SK-N-MC (cell line): ENCODE measurements around the gene SLF2.

Experiments used
- DNase-seq: peaks from one replicate; pipeline ENCODE4 v3.0.0-alpha.2; 2011; ENCODE audit warnings: low read depth, low spot score
- H3K27ac ChIP-seq: fragments of 200-600 bp; sonication (generic); 2 replicates; pipeline ENCODE4 v1.5.1; 2016; ENCODE audit warnings: mixed run types
- H3K36me3 ChIP-seq: fragments of 200-600 bp; sonication (generic); 2 replicates; pipeline ENCODE4 v1.6.1; 2017; ENCODE audit warnings: antibody characterized with exemption, low read length, mixed read lengths; ENCODE audit not compliant: insufficient read depth
- H3K4me3 ChIP-seq: fragments of 200-600 bp; sonication (generic); 2 replicates; pipeline ENCODE4 v1.5.1; 2016
- H3K9ac ChIP-seq: fragments of 200-600 bp; sonication (generic); 2 replicates; pipeline ENCODE4 v1.8.0; 2017; ENCODE audit warnings: mixed run types, mixed read lengths; ENCODE audit not compliant: insufficient read length
- H3K9me3 ChIP-seq: fragments of 200-600 bp; sonication (generic); 2 replicates; pipeline ENCODE4 v1.6.1; 2017; ENCODE audit warnings: low read depth, mild to moderate bottlenecking, antibody characterized with exemption, low read length, moderate library complexity, mixed read lengths
- EZH2 ChIP-seq: fragments of 200-600 bp; sonication (generic); IDR thresholded peaks from one replicate; pipeline ENCODE4 v1.6.1; 2017; ENCODE audit warnings: antibody characterized with exemption
- FOXP2 ChIP-seq: optimal IDR thresholded peaks from 2 replicates; pipeline ENCODE3; 2011; ENCODE audit warnings: mild to moderate bottlenecking, moderate library complexity; ENCODE audit not compliant: insufficient read depth; ENCODE audit errors: extremely low read length, control extremely low read depth
- POLR2AphosphoS5 ChIP-seq: IDR thresholded peaks from 2 replicates; pipeline ENCODE4 v1.6.1; 2012; ENCODE audit warnings: mild to moderate bottlenecking, low read depth, low read length, borderline replicate concordance

The SLF2 gene

DNA sequence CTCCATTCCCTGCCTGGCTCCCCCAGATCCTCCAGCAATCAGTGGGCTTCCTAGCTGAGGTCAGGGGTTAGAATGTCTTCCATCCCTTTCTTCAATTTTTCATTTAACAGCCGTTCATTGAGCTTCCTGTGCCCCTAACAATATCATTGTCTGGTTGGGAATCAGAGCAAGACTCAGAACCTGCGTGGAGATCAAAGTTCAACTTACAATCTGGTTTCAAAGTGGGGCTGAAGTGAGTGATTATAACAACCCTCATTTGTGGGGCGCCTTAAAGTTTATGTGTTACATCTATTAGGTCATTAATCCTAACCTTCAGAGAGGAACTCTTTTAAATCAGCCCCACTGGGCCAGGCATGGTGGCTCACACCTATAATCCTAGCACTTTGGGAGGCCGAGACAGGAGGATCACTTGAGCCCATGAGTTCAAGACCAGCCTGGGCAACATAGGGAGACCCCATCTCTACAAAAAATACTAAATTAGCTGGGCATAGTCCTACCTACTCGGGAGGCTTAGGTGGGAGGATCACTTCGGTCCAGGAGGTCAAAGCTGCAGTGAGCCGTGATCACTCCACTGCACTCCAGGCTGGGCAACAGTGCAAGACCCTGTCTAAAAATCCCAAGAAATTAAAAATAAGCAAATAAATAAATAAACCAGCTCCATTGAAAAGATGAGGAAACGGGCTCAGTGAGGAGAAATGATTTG lies 45.4 kb upstream of the SLF2 start:
- Histone ChIP-seq H3K4me3 (no peak overlapping the region), H3K36me3 (no peaks in the 10 kb centered on the region), H3K9me3 (no peaks in the 10 kb centered on the region), H3K9ac (no peak overlapping the region), H3K27ac (no peak overlapping the region)
- TF ChIP-seq EZH2 (no peak), FOXP2 (no peak), POLR2AphosphoS5 (no peak)
- DNase-seq = no peak

DNA sequence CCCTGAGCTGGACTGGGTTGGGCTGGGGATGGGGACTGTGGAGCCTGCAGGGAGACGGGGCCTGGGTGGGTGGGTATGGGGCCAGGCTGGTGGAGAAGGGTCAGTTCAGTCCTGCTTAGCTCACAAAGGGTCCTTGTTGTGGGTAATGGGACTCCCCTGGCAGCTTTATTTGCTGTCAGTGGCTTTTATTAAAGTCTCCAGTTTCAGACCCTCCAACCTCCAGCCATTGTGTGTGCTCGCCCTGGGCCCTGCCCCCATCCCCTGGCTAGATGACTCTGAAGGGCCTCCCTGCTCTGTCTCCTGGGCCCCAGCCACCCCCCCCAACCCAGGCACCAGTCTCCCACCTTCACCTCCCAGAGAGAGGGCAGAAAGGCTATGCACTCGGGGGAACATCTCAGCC lies 44.4 kb upstream of the SLF2 start:
- H3K9me3 ChIP-seq = no peaks in the 10 kb centered on the region
- no peak overlapping the region for H3K27ac ChIP-seq
- no peaks in the 10 kb centered on the region for H3K36me3 ChIP-seq
- no peak overlapping the region for H3K9ac ChIP-seq
- no peak for TF ChIP-seq EZH2
- no peak for TF ChIP-seq FOXP2
- no peak for TF ChIP-seq POLR2AphosphoS5
- DNase-seq = no peak
- H3K4me3 ChIP-seq = no peak overlapping the region

DNA sequence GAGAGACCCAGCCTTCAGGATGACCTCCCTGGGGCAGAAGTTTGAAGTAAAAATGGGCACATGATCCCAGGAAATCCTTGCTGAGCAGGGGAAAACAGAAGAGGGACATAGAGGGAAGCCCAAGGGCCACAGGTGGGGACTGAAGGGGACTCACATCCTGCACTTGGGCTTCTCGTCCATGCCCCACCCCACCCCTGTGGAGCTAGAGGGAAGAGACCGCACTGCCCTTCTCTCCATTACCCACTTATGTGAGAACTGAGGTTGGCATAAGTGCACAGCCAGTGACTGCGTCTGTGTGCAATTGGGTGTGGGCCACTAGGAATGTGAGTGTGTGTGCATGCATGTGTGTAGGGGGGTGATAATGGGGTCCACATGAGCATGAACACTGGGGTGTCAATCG lies 43.4 kb upstream of the SLF2 start:
- H3K9ac ChIP-seq = no peak overlapping the region
- no peak overlapping the region for H3K4me3 ChIP-seq
- no peaks in the 10 kb centered on the region for H3K36me3 ChIP-seq
- TF ChIP-seq EZH2 = no peak
- no peak for TF ChIP-seq FOXP2
- TF ChIP-seq POLR2AphosphoS5 = no peak
- DNase-seq = no peak
- no peaks in the 10 kb centered on the region for H3K9me3 ChIP-seq
- H3K27ac ChIP-seq = no peak overlapping the region

DNA sequence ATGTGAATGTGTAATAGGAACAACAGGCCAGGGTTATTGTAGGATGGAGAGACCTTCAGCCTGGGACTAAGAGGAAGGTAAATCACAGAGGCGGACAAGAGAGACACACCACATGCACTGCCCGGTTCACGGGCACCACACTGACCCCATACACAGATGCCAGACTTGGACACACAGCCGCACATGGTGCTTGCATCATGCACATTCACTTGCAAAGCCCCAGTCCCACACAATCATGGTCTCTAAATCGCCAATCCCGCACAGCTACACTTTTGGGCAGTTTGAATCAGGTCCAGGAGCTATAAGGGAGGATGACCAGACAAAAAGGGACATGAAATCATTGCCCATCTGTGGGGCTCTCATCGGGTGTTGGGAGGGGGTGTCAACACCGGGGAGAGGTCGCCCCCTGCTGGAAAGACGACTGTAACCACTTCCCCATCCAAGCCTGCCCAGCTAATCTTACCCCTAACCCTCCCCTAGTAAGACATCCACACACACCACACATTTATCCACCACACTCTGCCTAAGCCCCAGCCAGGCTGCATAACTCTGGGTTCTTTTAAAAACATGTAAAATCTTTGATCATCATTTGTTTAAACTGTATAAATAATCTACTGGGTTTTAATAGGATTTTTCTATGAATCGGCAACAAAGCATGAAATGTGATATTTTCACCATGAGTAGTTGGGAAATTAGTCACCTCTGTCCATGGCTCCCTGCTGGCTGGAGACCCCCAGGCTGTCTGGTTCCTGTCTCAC lies 40.5 kb upstream of the SLF2 start:
- Histone ChIP-seq H3K9ac (no peak overlapping the region), H3K4me3 (no peak overlapping the region), H3K36me3 (no peaks in the 10 kb centered on the region), H3K27ac (no peak overlapping the region), H3K9me3 (no peaks in the 10 kb centered on the region)
- TF ChIP-seq FOXP2 = no peak
- no peak for TF ChIP-seq POLR2AphosphoS5
- no peak for TF ChIP-seq EZH2
- DNase-seq = no peak

DNA sequence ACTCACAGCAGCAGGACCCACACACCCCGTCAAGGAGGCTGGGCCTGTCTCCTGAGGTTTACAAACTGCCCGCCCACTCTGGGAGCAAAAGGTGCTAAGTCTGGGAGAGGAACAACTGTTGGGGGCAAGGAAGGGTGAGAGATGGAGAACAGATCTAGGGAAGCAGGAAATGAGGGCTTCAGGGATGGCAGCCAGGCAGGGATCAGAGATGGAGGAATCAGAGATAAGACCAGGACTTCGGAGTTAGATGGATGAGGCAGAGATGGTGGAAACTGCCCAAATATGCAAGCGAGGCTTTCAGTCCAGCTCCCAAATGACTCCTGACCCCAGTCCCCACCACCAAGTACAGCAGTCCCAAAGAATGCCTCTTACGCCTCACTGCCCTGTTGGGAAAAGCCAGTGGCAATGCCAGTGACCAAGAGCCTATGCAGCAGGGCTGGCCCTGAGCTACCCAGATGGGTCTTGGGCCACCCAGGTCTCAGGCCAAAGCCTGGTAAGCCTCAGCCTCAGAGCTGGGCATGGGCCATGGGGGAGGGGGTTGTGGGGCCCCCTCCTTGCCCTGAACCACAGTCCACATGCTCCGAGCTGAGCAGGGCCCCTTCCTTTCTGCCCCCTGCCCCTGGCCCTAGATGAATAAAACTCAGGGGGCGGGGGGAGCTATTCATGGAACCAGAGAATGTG lies 39.5 kb upstream of the SLF2 start:
- Histone ChIP-seq H3K9ac (no peak overlapping the region), H3K4me3 (no peak overlapping the region), H3K36me3 (no peaks in the 10 kb centered on the region), H3K27ac (no peak overlapping the region), H3K9me3 (no peaks in the 10 kb centered on the region)
- TF ChIP-seq FOXP2 (no peak), POLR2AphosphoS5 (no peak), EZH2 (no peak)
- no peak for DNase-seq

DNA sequence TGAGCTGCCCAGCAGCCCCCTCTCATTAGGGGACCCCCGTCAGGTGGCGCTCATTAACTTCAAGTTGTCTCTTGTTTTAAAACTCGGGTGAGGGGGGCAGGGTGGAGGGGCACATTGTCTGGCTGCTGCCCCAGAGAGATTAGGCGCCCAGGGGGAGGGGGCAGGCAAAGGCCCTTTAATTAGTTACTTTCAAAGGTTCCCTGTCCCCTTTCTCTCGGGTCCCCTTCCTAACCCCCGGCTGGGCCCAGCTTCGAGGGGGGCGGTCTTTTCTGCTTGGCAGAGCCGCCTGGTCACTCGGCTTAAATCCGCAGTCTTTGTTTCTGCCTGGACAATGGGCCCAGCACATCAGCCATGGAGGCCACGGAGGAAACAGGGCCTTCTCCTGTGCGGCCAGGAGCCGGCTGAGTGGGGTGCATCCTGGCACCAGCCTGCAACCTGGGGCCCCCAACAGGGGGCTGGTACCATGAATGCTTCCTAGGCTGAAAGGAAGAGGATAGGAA lies 38.9 kb upstream of the SLF2 start:
- no peak for DNase-seq
- Histone ChIP-seq H3K36me3 (no peaks in the 10 kb centered on the region), H3K9me3 (no peaks in the 10 kb centered on the region), H3K9ac (no peak overlapping the region), H3K4me3 (no peak overlapping the region), H3K27ac (no peak overlapping the region)
- TF ChIP-seq EZH2 (no peak), POLR2AphosphoS5 (no peak), FOXP2 (no peak)

DNA sequence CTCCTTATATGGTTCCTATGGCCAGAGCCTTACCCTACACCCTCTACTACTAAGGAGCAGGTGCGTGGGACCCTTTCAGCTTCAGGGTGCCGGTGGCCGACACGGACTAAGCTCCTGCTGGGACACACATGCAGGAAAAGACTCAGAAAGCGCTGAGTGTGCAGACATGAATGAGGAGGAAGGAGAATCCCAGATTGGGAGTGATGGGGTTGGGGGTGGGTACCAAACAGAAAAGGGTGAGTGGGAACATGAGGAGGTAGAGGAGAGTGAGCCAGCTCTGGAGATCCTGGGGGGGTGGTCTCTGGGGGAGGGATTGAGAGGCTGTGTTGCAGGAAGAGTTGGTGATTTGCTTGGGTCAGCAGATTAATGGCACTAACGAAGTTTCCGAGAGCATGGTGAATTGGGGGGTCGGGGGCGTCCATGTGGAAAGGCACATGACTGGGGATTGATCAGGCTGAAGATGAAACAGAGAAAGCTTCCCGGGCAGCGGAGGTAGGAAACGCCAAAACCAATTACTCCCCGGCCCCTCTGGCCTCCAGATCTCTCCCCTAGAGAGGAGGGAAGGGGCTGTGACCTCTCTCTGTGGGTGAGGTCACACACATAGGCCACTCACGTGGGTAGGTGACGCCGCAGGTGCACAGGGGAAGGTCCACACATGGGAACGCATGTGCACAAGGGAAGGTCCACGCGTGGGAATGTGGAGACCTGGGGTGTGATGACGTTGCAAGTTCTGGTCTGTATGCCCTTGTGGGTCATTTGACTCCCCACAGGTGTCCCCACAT lies 37.9 kb upstream of the SLF2 start:
- TF ChIP-seq POLR2AphosphoS5 (no peak), FOXP2 (no peak), EZH2 (no peak)
- Histone ChIP-seq H3K9ac (no peak overlapping the region), H3K4me3 (no peak overlapping the region), H3K27ac (no peak overlapping the region), H3K36me3 (no peaks in the 10 kb centered on the region), H3K9me3 (no peaks in the 10 kb centered on the region)
- no peak for DNase-seq

DNA sequence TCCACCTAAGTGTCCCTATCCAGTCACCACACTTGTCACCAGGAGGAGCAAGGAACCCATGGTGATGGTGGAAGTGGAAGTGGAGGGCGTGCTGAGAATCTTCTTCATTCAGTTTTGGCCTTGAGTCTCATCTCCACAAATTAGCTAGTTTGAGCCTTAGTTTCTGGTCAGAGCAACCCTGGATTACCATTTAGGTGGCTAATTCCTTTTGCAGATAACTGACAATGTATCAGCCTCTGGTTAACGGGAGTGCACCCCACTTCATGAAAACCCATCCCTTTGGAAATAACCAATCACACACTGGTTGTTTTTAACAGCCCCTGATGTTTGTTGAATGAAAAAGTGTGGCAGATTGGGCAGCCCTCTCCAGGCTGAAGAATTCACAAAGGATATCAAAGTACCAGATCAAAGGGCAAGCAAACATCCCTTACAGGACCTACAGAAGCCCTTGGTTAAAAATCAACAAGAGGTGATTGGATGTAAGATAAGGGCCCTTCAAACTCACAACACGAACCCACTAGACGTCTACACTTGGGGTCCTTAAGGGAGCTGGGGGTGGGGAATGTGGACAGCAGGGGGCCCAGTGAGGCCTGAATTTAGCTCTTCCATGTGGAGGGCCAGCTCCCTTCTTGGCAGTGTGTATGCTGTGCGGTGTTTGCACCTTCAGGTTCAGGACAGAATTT lies 37.1 kb upstream of the SLF2 start:
- H3K9me3 ChIP-seq = no peaks in the 10 kb centered on the region
- no peak overlapping the region for H3K9ac ChIP-seq
- DNase-seq = no peak
- H3K27ac ChIP-seq = no peak overlapping the region
- H3K36me3 ChIP-seq = no peaks in the 10 kb centered on the region
- TF ChIP-seq POLR2AphosphoS5 (no peak), FOXP2 (no peak), EZH2 (no peak)
- no peak overlapping the region for H3K4me3 ChIP-seq
